Glutamatergic neuron (in vitro differentiated cells): Measurements from ENCODE around the gene TAGLN. TPM values are rescaled to one million over a fixed set of nuclear protein-coding genes. Genes with fewer than 3 reads are reported as not detected.

Experiments
- DNase-seq: peaks from one replicate; pipeline ENCODE4 v3.0.0; 2022
- H3K27ac Mint-ChIP-seq: one replicate; pipeline ENCODE4 v1.8.0; 2020; ENCODE audit warnings: mild to moderate bottlenecking, mixed read lengths, inconsistent platforms; ENCODE audit not compliant: unreplicated experiment
- H3K27me3 Mint-ChIP-seq: one replicate; pipeline ENCODE4 v1.8.0; 2020; ENCODE audit warnings: mild to moderate bottlenecking, moderate library complexity, mixed read lengths, inconsistent platforms; ENCODE audit not compliant: unreplicated experiment
- H3K36me3 Mint-ChIP-seq: one replicate; pipeline ENCODE4 v1.8.0; 2020; ENCODE audit warnings: mild to moderate bottlenecking, mixed read lengths, inconsistent platforms; ENCODE audit not compliant: unreplicated experiment
- H3K4me1 Mint-ChIP-seq: one replicate; pipeline ENCODE4 v1.8.0; 2020; ENCODE audit warnings: mild to moderate bottlenecking, low read depth, mixed read lengths, inconsistent platforms; ENCODE audit not compliant: unreplicated experiment
- H3K4me3 Mint-ChIP-seq: one replicate; pipeline ENCODE4 v1.8.0; 2020; ENCODE audit warnings: mild to moderate bottlenecking, mixed read lengths, inconsistent platforms; ENCODE audit not compliant: unreplicated experiment
- H3K9me3 Mint-ChIP-seq: one replicate; pipeline ENCODE4 v1.8.0; 2020; ENCODE audit warnings: mild to moderate bottlenecking, moderate library complexity, mixed read lengths, inconsistent platforms; ENCODE audit not compliant: unreplicated experiment
- CTCF ChIP-seq: fragments of 200-600 bp; sonication (generic); IDR thresholded peaks from one replicate; pipeline ENCODE4 v1.5.0; 2021; ENCODE audit not compliant: partially characterized antibody, unreplicated experiment
- total RNA-seq: library from RNA; stranded (reverse); fragmentation: NEBNext Ultra II Directional; extraction: Animal tissue kit (Norgen Biotek cat#: 25700); gene quantifications from one replicate; pipeline ENCODE4 v1.2.1, GENCODE V29; 2021; ENCODE audit not compliant: unreplicated experiment

The TAGLN gene
- total RNA-seq, 1 donor from 2014 or later, result 6.1 TPM

GRCh38 chr11:117232911-117233409 lies 33.8 kb downstream of the TAGLN start:
- DNase-seq, result peak; percentile 51
- Mint-ChIP-seq H3K4me3 (peak overlapping the region; percentile 86), H3K9me3 (peaks cover 7% of the 10 kb centered on the region), H3K36me3 (no peaks in the 10 kb centered on the region), H3K27me3 (peaks cover 6% of the 10 kb centered on the region), H3K27ac (peak overlapping the region; percentile 80), H3K4me1 (peaks cover 20% of the 10 kb centered on the region)
- TF ChIP-seq CTCF, result no peak

GRCh38 chr11:117238221-117238620 lies 39.1 kb downstream of the TAGLN start:
- Mint-ChIP-seq H3K4me1 (peaks cover 10% of the 10 kb centered on the region), H3K4me3 (no peak overlapping the region), H3K36me3 (no peaks in the 10 kb centered on the region), H3K27me3 (peaks cover 2% of the 10 kb centered on the region), H3K9me3 (peaks cover 2% of the 10 kb centered on the region), H3K27ac (no peak overlapping the region)
- DNase-seq, result no peak
- TF ChIP-seq CTCF, result no peak

- no peaks in the 10 kb centered on the region for H3K27me3 Mint-ChIP-seq
Observed at GRCh38 chr11:117239295-117239694, 40.1 kb downstream of the TAGLN start.

GRCh38 chr11:117248341-117248740 lies 49.2 kb downstream of the TAGLN start:
- Mint-ChIP-seq H3K4me3 (no peak overlapping the region), H3K36me3 (peaks cover 5% of the 10 kb centered on the region), H3K4me1 (peaks cover 5% of the 10 kb centered on the region), H3K27me3 (no peaks in the 10 kb centered on the region), H3K9me3 (peaks cover 2% of the 10 kb centered on the region), H3K27ac (no peak overlapping the region)
- no peak for DNase-seq
- TF ChIP-seq CTCF, result no peak

More at GRCh38 chr11:117239295-117239694, 40.1 kb downstream of the TAGLN start:
- Mint-ChIP-seq H3K36me3 (no peaks in the 10 kb centered on the region), H3K4me3 (peak overlapping the region; percentile 7), H3K27ac (no peak overlapping the region), H3K9me3 (no peaks in the 10 kb centered on the region), H3K4me1 (peaks cover under 1% of the 10 kb centered on the region)
- no peak for TF ChIP-seq CTCF
- DNase-seq, result no peak

- Mint-ChIP-seq H3K36me3 (peaks cover 5% of the 10 kb centered on the region), H3K27me3 (no peaks in the 10 kb centered on the region), H3K9me3 (peaks cover 2% of the 10 kb centered on the region), H3K4me1 (peaks cover 5% of the 10 kb centered on the region), H3K27ac (peak overlapping the region; percentile 44), H3K4me3 (no peak overlapping the region)
- TF ChIP-seq CTCF, result no peak
- DNase-seq, result no peak
Observed at GRCh38 chr11:117249571-117249970, 50.4 kb downstream of the TAGLN start.
